GM12878 (cell line): ENCODE measurements around the gene AMH. TPM values are rescaled to one million over a fixed set of nuclear protein-coding genes. Genes with fewer than 3 reads are reported as not detected.

Source experiments
- ATAC-seq: fragments of 200-7000 bp; cut with Tn5 transposase; 3 replicates; pipeline ENCODE4 v1.9.1; 2020; ENCODE audit warnings: mild to moderate bottlenecking, moderate library complexity
- BruUV-seq: library from RNA; stranded (reverse); fragments of 400-500 nt; replicated peaks from 2 replicates; lab custom pipeline; 2021; lab: Mats Ljungman, UMichigan
- CTCF ChIA-PET: fragments of 300-600 bp; sonication (Branson Sonifier 250); formaldehyde crosslinking; extraction: SDS; loops from one replicate; lab custom pipeline; 2021; ENCODE audit warnings: inconsistent platforms; lab: Yijun Ruan, JAX
- POLR2A ChIA-PET: fragments of 350-600 bp; formaldehyde crosslinking; extraction: SDS; loops from one replicate; lab custom pipeline; 2021; ENCODE audit warnings: inconsistent platforms; lab: Charles Lee
- RAD21 ChIA-PET: fragments of 300-600 bp; sonication (Branson Sonifier 250); formaldehyde crosslinking; loops from one replicate; lab custom pipeline; 2023; ENCODE audit warnings: antibody characterized with exemption; ENCODE audit not compliant: unreplicated experiment; lab: Charles Lee
- SMC1A ChIA-PET: fragments of 300-600 bp; sonication (Branson Sonifier 250); formaldehyde crosslinking; loops from one replicate; lab custom pipeline; 2023; ENCODE audit not compliant: unreplicated experiment, uncharacterized antibody; lab: Charles Lee
- DNase-seq: peaks from one replicate; pipeline ENCODE4 v3.0.0-alpha.2; 2011; ENCODE audit warnings: low read depth, low spot score
- FAIRE-seq: peaks from 3 replicates; lab custom pipeline; 2011; peaks lifted over from hg19 to GRCh38; lab: Jason Lieb, UNC
- H2AFZ ChIP-seq: 2 replicates; pipeline ENCODE4 v1.6.0; 2011; ENCODE audit warnings: low read depth, low read length, control low read depth; ENCODE audit not compliant: control insufficient read depth
- H3K27ac ChIP-seq: 2 replicates; pipeline ENCODE4 v1.5.1; 2011; ENCODE audit warnings: control low read depth; ENCODE audit not compliant: control insufficient read depth, insufficient read depth
- H3K27me3 ChIP-seq, 2 experiments: replicated peaks in 1 of 2; 2 replicates each; pipeline versions ENCODE4 v1.6.0 to v1.6.1; 2011; ENCODE audit warnings: low read length in 1 of 2; ENCODE audit not compliant: control insufficient read depth in 2 of 2, insufficient read depth in 2 of 2
- H3K36me3 ChIP-seq, 2 experiments: 2 replicates each; pipeline ENCODE4 v1.5.1; 2011; ENCODE audit warnings: low read length in 1 of 2; ENCODE audit not compliant: control insufficient read depth in 2 of 2, insufficient read depth in 2 of 2
- H3K4me1 ChIP-seq: 2 replicates; pipeline ENCODE4 v1.6.1; 2011; ENCODE audit warnings: mild to moderate bottlenecking, low read length, moderate library complexity, mixed read lengths; ENCODE audit not compliant: control insufficient read depth, insufficient read depth
- H3K4me2 ChIP-seq: 2 replicates; pipeline ENCODE4 v1.6.0; 2011; ENCODE audit warnings: control low read depth; ENCODE audit not compliant: control insufficient read depth, insufficient read depth
- H3K4me3 ChIP-seq: fragments of 200-600 bp; sonication (generic); 2 replicates; pipeline ENCODE4 v1.5.1; 2016
- H3K79me2 ChIP-seq: 2 replicates; pipeline ENCODE4 v1.6.0; 2011; ENCODE audit warnings: low read length; ENCODE audit not compliant: control insufficient read depth, insufficient read depth
- H3K9ac ChIP-seq: 2 replicates; pipeline ENCODE4 v1.8.0; 2011; ENCODE audit warnings: low read length, control low read depth, mixed read lengths; ENCODE audit not compliant: control insufficient read depth, insufficient read depth
- H3K9me3 ChIP-seq: replicated peaks from 3 replicates; pipeline ENCODE4 v1.5.1; 2011; ENCODE audit warnings: mild to moderate bottlenecking, low read length; ENCODE audit not compliant: control insufficient read depth, insufficient read depth
- H4K20me1 ChIP-seq: 2 replicates; pipeline ENCODE4 v1.6.0; 2011; ENCODE audit not compliant: control insufficient read depth, insufficient read depth
- BCL3 ChIP-seq: IDR thresholded peaks from 2 replicates; pipeline ENCODE4 v1.6.1; 2011; ENCODE audit warnings: borderline replicate concordance, low read depth, mild to moderate bottlenecking, moderate library complexity, low read length; ENCODE audit not compliant: insufficient read depth, poor library complexity, severe bottlenecking
- CREM ChIP-seq: IDR thresholded peaks from 2 replicates; pipeline ENCODE4 v1.6.1; 2014; ENCODE audit warnings: antibody characterized with exemption, low read depth
- FOXM1 ChIP-seq: IDR thresholded peaks from 2 replicates; pipeline ENCODE4 v1.6.1; 2012; ENCODE audit warnings: low read depth, mild to moderate bottlenecking, inconsistent platforms, low read length, moderate library complexity
- RAD21 ChIP-seq: IDR thresholded peaks from 2 replicates; pipeline ENCODE4 v1.6.1; 2011; ENCODE audit warnings: mild to moderate bottlenecking, low read depth, low read length, moderate library complexity; ENCODE audit not compliant: insufficient read depth
- WGBS: methylation state at CpG from one replicate; pipeline ENCODE4 v1.1.6; 2016; ENCODE audit warnings: low lambda C conversion rate; ENCODE audit not compliant: insufficient replicate concordance, insufficient coverage; ENCODE audit errors: missing lambda C conversion rate; 5-methylcytosine and 5-hydroxymethylcytosine counted together
- in situ Hi-C: fragments of 300-500 bp; cut with MboI; formaldehyde crosslinking; loops from 9 replicates; pipeline ENCODE4 v1.14.3; 2018; ENCODE audit warnings: mixed read lengths
- intact Hi-C: fragments of 100-400 bp; cut with micrococcal nuclease; formaldehyde crosslinking; loops from one replicate; pipeline ENCODE4 v1.14.2; 2022; ENCODE audit not compliant: unreplicated experiment
- polyA plus RNA-seq, 11 experiments: library from polyadenylated mRNA; depleted of rRNA in 4 of 11; unstranded in 6 of 11; stranded (reverse) in 5 of 11; fragments of >200 nt; fragmentation: Nextera tagmentation in 4 of 11; fragmentation: Illumina TruSeq in 1 of 11; extraction: Ambion mirVana in 4 of 11; extraction: Trizol in 1 of 11; gene quantifications; 1 replicate in 1 of 11; 2 replicates in 10 of 11; pipeline versions ENCODE4 v1.2.1 to v1.2.3, GENCODE V29; 2011 to 2016; ENCODE audit warnings: inconsistent platforms in 2 of 11, missing spikeins in 2 of 11, low read depth in 1 of 11
- total RNA-seq, 4 experiments: library from RNA; depleted of rRNA in 3 of 4; stranded (reverse); fragments of >200 nt in 3 of 4; fragmentation: Illumina TruSeq in 1 of 4; extraction: Trizol in 1 of 4; gene quantifications; 2 replicates each; pipeline versions ENCODE4 v1.2.1 to v1.2.3, GENCODE V29; 2013 to 2021

The AMH gene
- total and polyA plus RNA-seq, 10 of the 15 experiments (the other 5 are each of a cell fraction or from before 2014, with no cell fraction given), result 0.17 to 3.5 (median 0.81) TPM; not detected in 4

- intact Hi-C loops, result no loop called here
- Histone ChIP-seq H3K27ac (no peak overlapping the region), H3K9me3 (no peaks in the 10 kb centered on the region; the same call in 2 of the 3 replicates), H3K4me1 (no peaks in the 10 kb centered on the region; the same call in 1 of the 2 replicates), H3K27me3 (peaks cover 10 to 18% of the 10 kb centered on the region in 2 experiments; a peak in 3 of 4 replicates), H2AFZ (no peak overlapping the region), H3K36me3 (peaks cover 5 to 47% of the 10 kb centered on the region in 2 experiments; a peak in 3 of 4 replicates), H4K20me1 (no peaks in the 10 kb centered on the region; the same call in 1 of the 2 replicates), H3K79me2 (no peaks in the 10 kb centered on the region), H3K4me3 (no peak overlapping the region), H3K9ac (no peak overlapping the region), H3K4me2 (no peak overlapping the region)
- DNase-seq, result no peak
- ChIA-PET CTCF (no interaction called here), SMC1A (no interaction called here), RAD21 (interaction anchor here (1.3 kb wide), 1 partner anchor 13 kb away, joined by 4 read pairs; no protein-coding TSS in a partner anchor), POLR2A (interaction anchor here (0.6 kb wide), 1 partner anchor 18 kb away, joined by 3 read pairs; no protein-coding TSS in a partner anchor)
- 72% methylated on average over 12 of the region's 21 CpGs for WGBS
- BruUV-seq, result TSS peak; percentile 50
- in situ Hi-C loops, result no loop called here
- no peak for FAIRE-seq
- TF ChIP-seq FOXM1, result no peak
- no peak for TF ChIP-seq RAD21
- no peak for TF ChIP-seq CREM
- no peak for TF ChIP-seq BCL3
- no peak for ATAC-seq
Measured at GRCh38 chr19:2248136-2249009, 750 bp upstream of the AMH start.
